ENCODE measurements around the gene MT1F.
"Not testable (repeated sequence)": the region's sequence is repeated elsewhere in the genome, so short reads cannot be mapped to it uniquely, and the experiment has no call there.

Gene MT1F

GRCh38 chr16:56657555-56658326 lies at the start of gene MT1F:
MT1F (plus strand) TSS chr16:56657959; CDS start chr16:56658059, 100 bp downstream.
- DNase-seq (ENCODE audit: low read depth, low spot score) = peak; percentile 50

GRCh38 chr16:56608043-56608875 lies 49.5 kb upstream of the MT1F start, which contains the start of gene MT2A:
MT2A (plus strand) TSS chr16:56608584; CDS start chr16:56608656, 72 bp downstream.
- peak; percentile 98 for DNase-seq (ENCODE audit: low read depth, low spot score)

GRCh38 chr16:56608876-56609462 lies 48.8 kb upstream of the MT1F start:
- DNase-seq (ENCODE audit: low read depth, low spot score) = peak; percentile 38

DNA sequence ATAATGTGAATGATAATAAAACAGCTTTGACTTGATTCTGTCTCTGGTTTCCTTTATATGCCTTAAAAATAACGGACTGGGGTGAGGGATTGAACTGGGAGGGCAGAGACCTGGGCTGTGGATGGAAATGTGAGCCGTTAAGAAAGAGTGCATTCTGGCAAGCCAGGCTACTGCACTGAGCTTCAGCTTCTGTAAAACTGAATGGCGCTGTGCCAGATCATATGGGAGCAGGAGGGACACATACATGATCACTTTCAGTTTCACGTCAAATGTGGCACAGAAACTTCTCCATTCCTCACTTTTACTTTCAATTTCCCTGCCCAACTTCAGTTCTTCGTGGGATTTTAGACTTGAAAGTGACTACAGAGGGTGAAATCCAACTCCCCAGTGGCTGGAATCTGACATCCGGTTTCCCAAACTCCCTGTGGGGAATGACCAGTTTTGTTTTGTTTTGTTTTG lies 48.3 kb upstream of the MT1F start:
- peak; percentile 85 for DNase-seq (ENCODE audit: low read depth, low spot score)

DNA sequence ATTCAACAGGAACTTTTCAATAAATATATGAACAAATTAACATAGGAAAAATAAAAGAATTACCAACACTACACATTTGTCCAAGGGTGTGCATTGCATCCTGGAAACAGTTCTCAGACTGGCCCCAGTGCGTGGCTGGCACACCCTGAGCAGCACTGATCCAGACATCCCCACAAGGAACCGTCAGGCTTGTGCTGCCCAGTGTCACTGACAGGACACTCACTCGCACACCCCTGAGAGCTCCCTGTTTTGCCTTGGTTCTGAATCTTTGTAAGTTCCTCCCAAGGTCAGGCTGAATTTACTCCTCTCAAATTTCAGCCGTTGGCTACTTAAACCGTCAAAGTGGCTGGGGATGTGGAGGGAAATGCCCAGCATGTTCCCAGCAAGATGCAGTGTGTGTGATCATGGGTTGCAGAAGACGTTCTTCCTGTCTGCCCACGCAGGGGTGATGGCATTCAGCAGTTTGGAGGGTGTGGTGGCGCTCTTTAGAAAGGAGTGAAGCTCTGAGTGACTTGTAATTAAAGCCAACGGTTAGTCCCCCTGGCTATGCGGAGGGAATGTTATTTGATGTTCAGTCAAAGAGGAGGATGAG lies 47.6 kb upstream of the MT1F start:
- peak; percentile 73 for DNase-seq (ENCODE audit: low read depth, low spot score)

DNA sequence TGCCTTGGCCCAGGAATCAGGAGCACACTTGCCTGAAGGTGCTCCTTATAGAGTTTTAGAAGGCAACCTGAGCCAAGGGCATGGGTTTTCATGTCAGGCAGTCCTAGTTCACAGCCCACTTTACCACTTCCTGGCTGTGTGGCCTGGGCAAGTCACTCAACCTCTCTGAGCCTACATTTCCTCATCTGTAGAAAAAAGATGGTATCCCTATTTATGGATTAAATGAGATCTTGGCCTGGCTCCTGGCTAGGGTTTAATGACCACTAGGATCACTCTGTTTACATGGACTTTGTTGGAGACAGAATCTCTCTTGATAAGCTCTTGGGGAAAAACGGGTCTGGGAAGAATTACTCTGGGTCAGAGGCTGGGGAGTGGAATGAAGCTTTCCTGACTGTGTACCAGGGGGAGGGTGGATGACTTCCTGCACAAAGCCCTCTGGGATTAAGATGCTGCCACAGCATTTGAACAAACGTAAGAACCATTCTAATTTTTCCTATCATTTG lies 47.1 kb upstream of the MT1F start:
- no peak for DNase-seq (ENCODE audit: low read depth, low spot score)

- peak; percentile 30 for DNase-seq (ENCODE audit: low read depth, low spot score)
Observed at GRCh38 chr16:56611281-56611833, 46.4 kb upstream of the MT1F start.

GRCh38 chr16:56613706-56614105 lies 44.1 kb upstream of the MT1F start:
- no peak for DNase-seq (ENCODE audit: low read depth, low spot score)

- DNase-seq (ENCODE audit: low read depth, low spot score) = peak; percentile 66
Observed at GRCh38 chr16:56614549-56614991, 43.2 kb upstream of the MT1F start.

DNA sequence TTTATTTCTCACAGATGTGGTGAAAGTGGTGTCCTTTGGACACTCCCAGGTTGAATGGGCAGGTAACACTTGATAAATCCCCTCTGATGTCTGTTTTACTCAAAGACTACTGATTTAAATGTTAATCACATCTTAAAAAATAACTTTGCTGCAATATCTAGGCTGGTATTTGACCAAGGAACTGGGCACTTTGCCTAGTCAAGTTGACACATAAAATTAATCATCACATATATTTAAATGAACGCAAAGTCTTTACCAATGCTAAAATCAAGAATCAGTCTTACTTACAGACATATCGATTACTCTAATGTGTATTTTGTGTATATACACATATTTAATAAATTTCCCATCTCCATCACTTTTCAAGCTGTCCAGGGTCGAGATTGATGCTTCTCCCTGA lies 42.4 kb upstream of the MT1F start:
- DNase-seq (ENCODE audit: low read depth, low spot score) = peak; percentile 38

DNA sequence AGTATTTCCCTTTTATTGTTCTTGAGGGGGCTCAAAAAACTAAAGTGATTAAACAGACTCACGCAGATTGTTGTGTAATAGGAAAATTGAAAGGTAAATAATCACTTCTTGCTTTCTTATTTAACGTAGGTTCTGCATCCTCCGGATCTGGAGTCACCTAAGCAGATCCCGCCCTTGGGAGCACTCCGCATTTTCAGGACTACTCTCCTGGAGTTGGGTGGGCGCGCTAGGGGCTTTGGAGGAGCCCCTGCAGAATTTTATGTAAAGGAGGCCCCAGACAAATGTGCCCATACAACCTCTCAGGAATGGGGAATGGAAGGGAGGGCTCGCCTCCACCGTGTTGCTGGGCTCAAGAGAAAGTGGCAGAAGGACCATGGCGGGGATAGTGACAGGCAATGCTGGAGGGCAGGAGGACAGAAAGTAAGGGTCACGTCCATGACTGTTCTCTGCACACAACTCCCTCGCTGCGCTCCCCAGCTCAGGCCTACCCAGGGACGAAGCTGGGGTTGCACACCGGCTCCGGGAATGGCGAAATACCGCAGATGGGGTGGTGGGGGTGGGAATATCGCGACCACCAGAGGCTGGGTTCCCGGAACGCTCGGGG lies 41.0 kb upstream of the MT1F start:
- DNase-seq (ENCODE audit: low read depth, low spot score) = no peak

DNA sequence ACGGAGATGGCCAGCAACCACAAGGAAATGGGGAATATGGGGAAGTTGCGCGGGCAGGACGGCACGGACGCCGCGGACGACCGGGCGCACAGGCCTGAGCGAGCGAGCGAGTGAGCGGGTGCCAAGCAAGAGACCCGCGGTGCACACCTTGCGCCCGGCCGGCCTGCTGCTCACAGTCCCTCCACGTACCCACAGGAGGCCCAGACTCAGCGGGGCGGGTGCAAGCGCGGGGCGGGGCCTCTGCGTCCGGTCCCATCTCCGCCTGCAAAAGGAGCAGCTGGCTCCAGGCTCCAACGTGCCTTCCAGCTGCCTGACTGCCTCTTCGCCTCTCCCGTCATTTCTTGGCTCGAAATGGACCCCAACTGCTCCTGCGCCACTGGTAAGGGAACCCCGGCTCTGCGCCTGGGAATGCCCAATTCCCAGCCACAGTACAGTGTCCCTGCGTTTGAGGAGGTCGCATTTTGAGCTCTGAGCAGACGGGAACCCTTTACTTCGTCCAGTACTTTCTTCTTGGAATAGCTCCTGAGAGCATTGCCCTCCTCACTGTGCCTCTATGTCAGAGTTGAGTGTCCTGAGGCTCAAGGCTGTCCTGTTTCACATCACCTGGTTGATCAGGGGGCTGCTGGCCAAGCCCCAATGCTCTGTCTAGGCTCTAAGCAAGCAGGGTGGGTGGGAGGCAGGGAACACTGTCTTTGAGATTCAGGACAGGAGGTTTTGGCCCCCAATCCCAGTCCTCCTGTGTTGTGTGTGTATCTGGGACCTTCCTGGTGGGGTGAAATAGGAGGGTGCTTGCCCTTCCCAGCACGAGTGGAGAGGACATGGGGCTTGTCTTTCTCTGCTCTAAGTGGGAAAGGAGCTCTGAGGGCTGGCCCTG lies 40.3 kb upstream of the MT1F start:
- peak; percentile 58 for DNase-seq (ENCODE audit: low read depth, low spot score)

- no peak for DNase-seq (ENCODE audit: low read depth, low spot score)
Observed at GRCh38 chr16:56618138-56618537, 39.6 kb upstream of the MT1F start.

DNA sequence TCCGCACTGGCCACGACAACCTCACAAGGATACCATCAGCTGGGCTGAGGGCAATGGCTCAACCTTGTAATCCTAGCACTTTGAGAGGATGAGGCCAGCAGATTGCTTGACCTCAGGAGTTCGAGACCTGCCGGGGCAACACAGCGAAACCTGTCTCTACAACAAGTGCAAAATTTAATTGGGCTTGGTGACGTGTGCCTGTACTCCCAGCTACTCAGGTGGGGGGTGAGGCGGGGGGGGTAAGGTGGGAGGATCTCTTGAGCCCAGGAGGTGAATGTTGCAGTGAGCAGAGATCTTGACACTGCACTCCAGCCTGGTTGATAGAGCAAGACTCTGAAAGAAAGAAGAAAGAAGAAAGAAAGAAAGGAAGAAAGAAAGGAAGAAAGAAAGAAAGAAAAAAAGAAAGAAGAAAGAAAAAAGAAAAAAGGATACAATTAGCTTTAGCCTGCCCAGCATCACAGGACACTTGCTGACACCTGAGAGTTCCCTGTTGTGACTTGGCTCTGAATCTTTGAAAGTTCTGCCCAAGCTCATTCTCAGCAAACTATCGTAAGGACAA lies 37.3 kb upstream of the MT1F start:
- DNase-seq (ENCODE audit: low read depth, low spot score) = no peak

DNA sequence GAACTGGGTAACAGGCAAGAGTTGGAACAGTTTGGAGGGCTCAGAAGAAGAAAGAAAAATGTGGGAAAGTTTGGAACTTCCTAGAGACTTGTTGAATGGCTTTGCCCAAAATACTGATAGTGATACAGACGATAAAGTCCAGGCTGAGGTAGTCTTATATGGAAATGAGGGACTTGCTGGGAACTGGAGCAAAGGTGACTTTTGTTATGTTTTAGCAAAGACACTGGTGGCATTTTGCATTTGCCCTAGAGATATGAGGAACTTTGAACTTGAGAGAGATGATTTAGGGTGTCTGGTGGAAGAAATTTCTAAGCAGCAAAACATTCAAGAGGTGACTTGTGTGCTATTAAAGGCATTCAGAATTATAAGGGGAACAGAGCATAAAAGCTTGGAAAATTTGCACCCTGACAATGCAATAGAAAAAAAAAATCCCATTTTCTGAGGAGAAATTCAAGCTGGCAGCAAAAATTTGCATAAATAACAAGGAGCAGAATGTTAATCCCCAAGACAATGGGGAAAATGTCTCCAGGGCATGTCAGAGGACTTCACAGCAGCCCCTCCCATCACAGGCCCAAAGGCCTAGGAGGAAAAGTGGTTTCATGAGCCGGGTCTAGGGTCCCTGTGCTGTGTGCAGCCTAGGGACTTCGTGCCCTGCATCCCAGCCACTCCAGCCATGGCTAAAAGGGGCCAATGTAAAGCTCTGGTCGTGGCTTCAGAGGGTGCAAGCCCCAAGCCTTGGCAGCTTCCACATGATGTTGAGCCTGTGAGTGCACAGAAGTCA lies 35.9 kb upstream of the MT1F start:
- DNase-seq (ENCODE audit: low read depth, low spot score) = not testable (repeated sequence)

GRCh38 chr16:56623184-56623583 lies 34.6 kb upstream of the MT1F start:
- not testable (repeated sequence) for DNase-seq (ENCODE audit: low read depth, low spot score)

GRCh38 chr16:56623637-56624036 lies 34.1 kb upstream of the MT1F start:
- no peak for DNase-seq (ENCODE audit: low read depth, low spot score)

GRCh38 chr16:56625140-56625942 lies 32.4 kb upstream of the MT1F start, which contains the start of gene MT1E:
MT1E (plus strand) TSS chr16:56625781; CDS start chr16:56625852, 71 bp downstream.
- DNase-seq (ENCODE audit: low read depth, low spot score) = peak; percentile 81
